AG04450 (cell line): ENCODE data around the gene POU3F1. TPM values are rescaled to one million over a fixed set of nuclear protein-coding genes. Genes with fewer than 3 reads are reported as not detected.

Experiments
- CTCF ChIA-PET: fragments of 300-600, 350-600 bp; formaldehyde crosslinking; extraction: SDS; loops from one replicate; lab custom pipeline; 2022; ENCODE audit warnings: antibody characterized with exemption, inconsistent platforms; lab: Charles Lee
- POLR2A ChIA-PET: fragments of 350-600 bp; formaldehyde crosslinking; extraction: SDS; loops from one replicate; lab custom pipeline; 2021; ENCODE audit warnings: antibody characterized with exemption, inconsistent platforms; lab: Yijun Ruan, JAX
- DNase-seq: peaks from one replicate; pipeline ENCODE4 v3.0.0-alpha.2; 2011; ENCODE audit warnings: low read depth, low spot score
- H3K27ac ChIP-seq: one replicate; pipeline ENCODE4 v1.5.1; 2012; ENCODE audit warnings: low read depth, low read length, control low read depth
- H3K27me3 ChIP-seq: one replicate; pipeline ENCODE4 v1.6.0; 2012; ENCODE audit warnings: low read length; ENCODE audit not compliant: control insufficient read depth, insufficient read depth
- H3K4me3 ChIP-seq: 2 replicates; pipeline ENCODE4 v1.5.1; 2011; ENCODE audit warnings: mild to moderate bottlenecking, low read depth, low read length, control low read depth
- H3K9me3 ChIP-seq: 2 replicates; pipeline ENCODE4 v1.5.1; 2012; ENCODE audit warnings: low read length; ENCODE audit not compliant: control insufficient read depth, insufficient read depth
- polyA plus RNA-seq: library from polyadenylated mRNA; depleted of rRNA; stranded (reverse); fragments of >200 nt; gene quantifications from 2 replicates; pipeline ENCODE4 v1.2.3, GENCODE V29; 2011
- TF ChIP-seq, protein P1 (sequence below): IDR thresholded peaks from 2 replicates; pipeline ENCODE4 v1.5.1; 2011; ENCODE audit warnings: low read depth, low read length, control low read depth, inconsistent platforms

The POU3F1 gene
- polyA plus RNA-seq, 1 experiment: not detected

DNA sequence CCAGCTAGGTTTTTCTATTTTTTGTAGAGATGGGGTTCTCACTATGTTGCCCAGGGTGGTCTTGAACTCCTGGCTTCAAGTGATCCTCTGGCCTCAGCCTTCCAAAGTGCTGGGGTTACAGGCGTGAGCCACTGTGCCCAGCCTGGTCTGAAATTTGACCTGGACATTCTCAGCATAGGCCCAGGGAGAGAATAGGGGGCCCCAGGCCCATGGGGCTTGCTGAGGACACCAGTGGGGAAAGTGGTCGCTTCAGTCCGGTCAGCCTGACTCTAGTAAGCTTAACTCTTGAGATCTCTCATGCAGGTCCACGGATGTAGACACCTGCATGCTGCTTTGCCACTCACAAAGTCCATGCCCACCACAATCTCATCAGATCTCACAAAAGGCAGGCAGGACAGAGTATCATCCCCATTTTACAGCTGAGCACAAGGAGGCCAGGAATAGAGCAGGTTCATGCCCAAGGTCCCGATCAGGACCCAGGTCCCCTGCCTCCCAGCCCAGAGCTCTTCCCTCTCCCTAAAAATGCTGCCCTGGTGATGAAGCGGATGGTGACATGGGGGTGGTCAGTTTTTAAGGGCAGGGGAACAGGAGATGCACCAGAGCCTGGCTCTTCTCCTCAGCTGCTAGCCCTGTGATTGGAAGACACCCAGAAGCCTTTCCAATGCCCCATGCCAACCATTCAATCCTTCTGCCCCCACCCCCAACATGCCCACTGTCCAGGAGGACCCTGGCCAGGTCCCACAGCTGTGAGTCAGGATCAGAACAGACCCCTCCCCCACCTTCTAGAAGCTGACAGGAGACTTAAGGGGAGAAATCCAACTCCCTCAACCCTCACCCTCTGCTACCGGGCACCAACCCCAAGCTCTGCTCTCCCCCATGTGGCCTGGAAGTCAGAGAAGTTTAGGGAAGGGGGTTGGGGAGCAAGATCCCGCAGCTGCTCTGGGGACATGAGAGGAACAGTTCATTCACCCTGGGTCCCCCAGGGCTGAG, 43.0 kb downstream of the POU3F1 start:
- H3K4me3 ChIP-seq: peak overlapping the region; percentile 71
- TF ChIP-seq, protein P1, sequence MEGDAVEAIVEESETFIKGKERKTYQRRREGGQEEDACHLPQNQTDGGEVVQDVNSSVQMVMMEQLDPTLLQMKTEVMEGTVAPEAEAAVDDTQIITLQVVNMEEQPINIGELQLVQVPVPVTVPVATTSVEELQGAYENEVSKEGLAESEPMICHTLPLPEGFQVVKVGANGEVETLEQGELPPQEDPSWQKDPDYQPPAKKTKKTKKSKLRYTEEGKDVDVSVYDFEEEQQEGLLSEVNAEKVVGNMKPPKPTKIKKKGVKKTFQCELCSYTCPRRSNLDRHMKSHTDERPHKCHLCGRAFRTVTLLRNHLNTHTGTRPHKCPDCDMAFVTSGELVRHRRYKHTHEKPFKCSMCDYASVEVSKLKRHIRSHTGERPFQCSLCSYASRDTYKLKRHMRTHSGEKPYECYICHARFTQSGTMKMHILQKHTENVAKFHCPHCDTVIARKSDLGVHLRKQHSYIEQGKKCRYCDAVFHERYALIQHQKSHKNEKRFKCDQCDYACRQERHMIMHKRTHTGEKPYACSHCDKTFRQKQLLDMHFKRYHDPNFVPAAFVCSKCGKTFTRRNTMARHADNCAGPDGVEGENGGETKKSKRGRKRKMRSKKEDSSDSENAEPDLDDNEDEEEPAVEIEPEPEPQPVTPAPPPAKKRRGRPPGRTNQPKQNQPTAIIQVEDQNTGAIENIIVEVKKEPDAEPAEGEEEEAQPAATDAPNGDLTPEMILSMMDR: no peak
- CTCF ChIA-PET: interaction anchor here (0.7 to 6.2 kb wide), 3 partner anchors 13 to 400 kb away, joined by 3 to 44 read pairs (median 5); partner anchors contain the start of gene SF3A3
- POLR2A ChIA-PET: interaction anchor here (1.6 kb wide), 1 partner anchor 9 kb away, joined by 10 read pairs; the partner anchor contains the start of gene UTP11
- DNase-seq: no peak
- H3K27me3 ChIP-seq: no peaks in the 10 kb centered on the region
- H3K27ac ChIP-seq: peak overlapping the region; percentile 39
- H3K9me3 ChIP-seq: no peaks in the 10 kb centered on the region; the same call in 1 of the 2 replicates

DNA sequence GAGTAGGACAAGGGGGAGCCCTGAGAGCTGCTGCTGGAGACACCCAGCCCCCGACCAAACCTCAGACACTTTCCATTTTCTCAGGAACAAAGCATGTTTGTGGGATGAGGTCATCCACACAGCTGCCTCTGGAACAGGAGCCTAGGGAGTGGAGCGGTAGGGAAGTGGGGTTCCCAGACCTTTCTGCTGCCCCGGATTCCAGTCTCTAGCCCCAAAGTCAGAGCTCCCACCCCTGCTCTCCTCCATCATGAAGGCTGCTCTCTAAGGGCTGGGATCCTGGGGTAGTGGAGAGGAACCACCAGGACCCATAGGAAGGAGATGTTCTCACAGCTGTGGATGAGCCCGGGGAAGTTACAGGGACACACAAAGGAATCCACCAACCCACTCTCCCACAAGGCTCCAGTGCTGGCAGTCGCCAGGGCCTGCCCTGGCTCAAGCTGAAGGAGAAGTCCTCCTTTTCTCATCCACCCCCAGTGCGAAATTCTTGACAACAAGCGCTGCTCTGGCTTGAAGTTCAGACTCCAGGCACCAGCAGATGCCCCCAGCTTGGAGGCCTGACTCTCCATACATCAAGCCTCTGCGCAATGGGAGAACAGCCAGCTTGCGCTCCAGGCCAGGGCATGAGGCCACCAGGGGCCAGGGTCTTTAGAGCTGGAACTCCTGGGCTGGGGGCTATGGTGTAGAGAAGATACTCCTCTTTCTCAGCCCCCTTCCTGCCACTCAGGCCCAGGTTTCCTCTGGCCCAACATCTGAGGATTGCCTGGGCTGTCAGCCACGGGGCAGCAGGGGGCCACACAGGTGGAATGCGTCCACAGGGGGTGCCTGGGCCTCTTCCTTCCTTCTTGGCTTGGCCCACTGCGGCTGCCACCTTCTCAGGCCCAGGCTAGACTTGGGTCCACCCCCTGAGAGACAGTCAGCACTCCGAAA, 45.8 kb downstream of the POU3F1 start:
- TF ChIP-seq, protein P1: no peak
- POLR2A ChIA-PET: interaction anchor here (1.1 to 3.5 kb wide), 5 partner anchors 9 to 20 kb away, joined by 3 to 21 read pairs (median 7); partner anchors contain the start of genes SF3A3 and UTP11
- H3K27me3 ChIP-seq: no peaks in the 10 kb centered on the region
- peak overlapping the region; percentile 99 for H3K27ac ChIP-seq
- peak; percentile 74 for DNase-seq
- CTCF ChIA-PET: interaction anchor here (2.3 to 6.2 kb wide), 2 partner anchors 10 to 18 kb away, joined by 14 to 44 read pairs; partner anchors contain the start of gene SF3A3
- H3K4me3 ChIP-seq: peak overlapping the region; percentile 47
- no peaks in the 10 kb centered on the region; the same call in 1 of the 2 replicates for H3K9me3 ChIP-seq

DNA sequence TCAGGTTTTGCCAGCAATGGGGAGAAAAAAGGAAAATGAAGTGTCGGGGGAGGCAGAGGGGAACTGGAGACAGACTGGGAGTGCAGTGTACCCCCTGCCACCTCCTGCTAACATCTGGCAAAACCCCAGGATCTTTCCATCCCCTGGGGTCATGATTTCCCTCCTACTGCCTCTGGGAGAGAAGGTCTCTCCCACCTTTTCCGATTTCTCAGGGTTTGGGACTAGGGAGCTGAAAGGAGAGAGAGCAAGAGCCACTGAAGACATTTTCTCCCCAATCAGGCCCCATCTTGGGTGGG, 46.4 kb downstream of the POU3F1 start:
- H3K27me3 ChIP-seq: no peaks in the 10 kb centered on the region
- ChIA-PET POLR2A (interaction anchor here (1.1 to 3.5 kb wide), 5 partner anchors 8 to 20 kb away, joined by 3 to 21 read pairs (median 7); partner anchors contain the start of genes SF3A3 and UTP11), CTCF (interaction anchor here (6.2 kb wide), 1 partner anchor 9 kb away, joined by 44 read pairs; the partner anchor contains the start of gene SF3A3)
- TF ChIP-seq, protein P1: no peak
- no peaks in the 10 kb centered on the region; the same call in 1 of the 2 replicates for H3K9me3 ChIP-seq
- peak overlapping the region; percentile 99 for H3K27ac ChIP-seq
- H3K4me3 ChIP-seq: peak overlapping the region; percentile 47
- DNase-seq: no peak

DNA sequence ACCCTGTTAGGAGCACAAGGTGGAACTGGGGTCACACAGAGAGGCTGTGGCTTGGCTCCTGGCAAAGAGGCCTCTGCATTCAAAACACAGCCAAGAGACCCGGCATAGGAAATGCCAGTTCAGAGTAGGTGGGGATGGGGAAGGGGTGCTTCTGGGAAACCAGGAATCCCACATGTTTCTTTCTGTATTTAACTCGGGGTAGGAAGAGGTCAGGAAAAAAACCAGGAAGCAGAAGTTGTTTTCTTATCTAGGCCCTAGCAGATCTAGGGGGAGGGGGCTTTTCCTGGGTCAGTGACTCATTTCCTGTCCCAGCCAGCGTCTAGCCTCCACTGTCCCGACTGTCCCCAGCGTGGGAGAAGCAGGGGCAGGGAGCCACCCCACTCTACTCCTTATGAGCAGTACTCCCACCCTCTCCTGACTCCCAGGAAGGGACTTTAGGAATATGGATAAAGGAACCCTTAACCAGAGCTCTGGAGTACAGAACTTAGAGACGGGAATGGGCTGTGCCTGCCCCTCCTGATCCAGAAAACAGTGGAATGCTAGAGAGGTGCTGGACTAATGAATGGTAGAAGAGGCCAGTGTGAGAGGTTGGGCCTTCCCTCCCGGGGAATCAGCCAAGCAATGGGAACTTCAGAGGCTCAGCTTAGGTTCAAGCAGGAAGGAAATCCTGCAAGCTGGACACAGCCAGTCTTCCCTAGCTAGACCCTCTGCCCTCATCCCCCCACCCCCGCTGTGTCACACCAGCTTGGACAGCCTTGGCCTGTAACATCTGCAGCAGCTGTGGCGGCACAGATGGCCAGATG, 47.0 kb downstream of the POU3F1 start:
- peak overlapping the region; percentile 47 for H3K4me3 ChIP-seq
- CTCF ChIA-PET: interaction anchor here (6.2 kb wide), 1 partner anchor 9 kb away, joined by 44 read pairs; the partner anchor contains the start of gene SF3A3

More for the DNA sequence above, 47.0 kb downstream of the POU3F1 start:
- Histone ChIP-seq H3K27ac (peak overlapping the region; percentile 99), H3K9me3 (no peaks in the 10 kb centered on the region; the same call in 1 of the 2 replicates), H3K27me3 (no peaks in the 10 kb centered on the region)
- no peak for DNase-seq
- POLR2A ChIA-PET: interaction anchor here (1.1 to 3.5 kb wide), 5 partner anchors 8 to 21 kb away, joined by 3 to 21 read pairs (median 7); partner anchors contain the start of genes SF3A3 and UTP11
- TF ChIP-seq, protein P1: no peak
